Spinal cord (tissue), 10 donors: ENCODE measurements around the gene CPTP. TPM values are rescaled to one million over a fixed set of nuclear protein-coding genes. Genes with fewer than 3 reads are reported as not detected.

Experiments used
- DNase-seq, 6 donors: peaks; one replicate each; pipeline versions ENCODE4 v3.0.0 to v3.0.0-alpha.2; 2013 to 2015; ENCODE audit warnings: low spot score in 6 of 6, low read depth in 4 of 6
- H3K27ac ChIP-seq: one replicate; pipeline ENCODE4 v1.5.1; 2013; ENCODE audit warnings: low read depth, low read length, control low read depth
- H3K27me3 ChIP-seq: one replicate; pipeline ENCODE4 v1.6.1; 2013; ENCODE audit warnings: low read length; ENCODE audit not compliant: control insufficient read depth, insufficient read depth
- H3K36me3 ChIP-seq: one replicate; pipeline ENCODE4 v1.6.1; 2013; ENCODE audit warnings: low read length; ENCODE audit not compliant: control insufficient read depth, insufficient read depth
- H3K4me1 ChIP-seq: one replicate; pipeline ENCODE4 v1.6.1; 2013; ENCODE audit warnings: low read length; ENCODE audit not compliant: control insufficient read depth, insufficient read depth
- H3K4me3 ChIP-seq: one replicate; pipeline ENCODE4 v1.5.1; 2013; ENCODE audit warnings: low read depth, low read length, control low read depth
- H3K9me3 ChIP-seq: one replicate; pipeline ENCODE4 v1.6.1; 2013; ENCODE audit warnings: low read length; ENCODE audit not compliant: control insufficient read depth, insufficient read depth
- WGBS: methylation state at CpG from one replicate; pipeline ENCODE4 v1.1.5; 2013; ENCODE audit warnings: missing lambda C conversion rate; ENCODE audit not compliant: insufficient coverage; 5-methylcytosine and 5-hydroxymethylcytosine counted together
- polyA plus RNA-seq, 2 donors: library from polyadenylated mRNA; unstranded; fragments of 120-200 nt; gene quantifications; one replicate each; pipeline ENCODE4 v1.2.1, GENCODE V29; 2013; ENCODE audit not compliant: insufficient read length in 2 of 2
- total RNA-seq, 2 donors: library from RNA; depleted of rRNA in 1 of 2; stranded (reverse); fragments of 120-200 nt in 1 of 2; fragments of >200 nt in 1 of 2; gene quantifications; one replicate each; pipeline versions ENCODE4 v1.2.3 to v1.2.4, GENCODE V29; 2013 to 2014
- donor health status: healthy.

The CPTP gene
- total and polyA plus RNA-seq, 4 donors, result 9.6 to 32.0 (median 25.3) TPM

DNA sequence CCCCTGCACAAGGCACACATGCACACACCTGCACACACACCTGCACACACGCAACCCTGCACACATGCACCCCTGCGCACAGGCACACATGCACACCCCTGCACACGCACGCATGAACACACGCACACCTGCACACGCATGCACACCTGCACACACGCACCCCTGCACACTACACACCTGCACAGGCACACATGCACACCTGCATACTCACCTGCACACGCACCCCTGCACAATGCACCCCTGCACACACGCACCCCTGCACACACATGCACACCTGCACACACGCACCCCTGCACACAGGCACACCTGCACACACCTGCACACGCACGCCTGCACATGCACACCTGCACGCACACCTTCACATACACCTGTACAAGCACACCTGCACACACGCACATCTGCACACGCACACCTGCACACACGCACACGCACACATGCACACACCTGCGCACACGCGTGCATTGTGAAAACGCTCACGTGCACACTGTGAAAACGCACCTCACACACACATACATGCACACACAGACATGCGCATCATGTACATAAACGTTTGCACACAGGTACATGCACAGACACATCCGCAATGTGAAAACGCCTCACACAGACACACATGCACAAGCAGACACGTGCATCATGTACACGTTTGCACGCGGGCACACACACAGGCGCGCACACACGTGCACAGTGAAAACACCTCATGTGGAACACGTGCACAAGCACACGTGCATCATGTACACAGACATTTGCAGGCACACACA lies 16.4 kb downstream of the CPTP start:
- WGBS, result 93% methylated on average over 36 of the region's 36 CpGs
- Histone ChIP-seq H3K27me3 (no peaks in the 10 kb centered on the region), H3K9me3 (no peaks in the 10 kb centered on the region), H3K4me1 (peaks cover 9% of the 10 kb centered on the region), H3K27ac (no peak overlapping the region), H3K4me3 (no peak overlapping the region), H3K36me3 (peaks cover 100% of the 10 kb centered on the region)
- no peak for DNase-seq

GRCh38 chr1:1341549-1342021 lies 17.0 kb downstream of the CPTP start:
- no peak overlapping the region for H3K4me3 ChIP-seq
- WGBS, result 95% methylated on average over 17 of the region's 17 CpGs
- H3K9me3 ChIP-seq, result no peaks in the 10 kb centered on the region
- peaks cover 15% of the 10 kb centered on the region for H3K4me1 ChIP-seq
- no peak for DNase-seq
- no peak overlapping the region for H3K27ac ChIP-seq
- H3K36me3 ChIP-seq, result peaks cover 100% of the 10 kb centered on the region
- no peaks in the 10 kb centered on the region for H3K27me3 ChIP-seq

DNA sequence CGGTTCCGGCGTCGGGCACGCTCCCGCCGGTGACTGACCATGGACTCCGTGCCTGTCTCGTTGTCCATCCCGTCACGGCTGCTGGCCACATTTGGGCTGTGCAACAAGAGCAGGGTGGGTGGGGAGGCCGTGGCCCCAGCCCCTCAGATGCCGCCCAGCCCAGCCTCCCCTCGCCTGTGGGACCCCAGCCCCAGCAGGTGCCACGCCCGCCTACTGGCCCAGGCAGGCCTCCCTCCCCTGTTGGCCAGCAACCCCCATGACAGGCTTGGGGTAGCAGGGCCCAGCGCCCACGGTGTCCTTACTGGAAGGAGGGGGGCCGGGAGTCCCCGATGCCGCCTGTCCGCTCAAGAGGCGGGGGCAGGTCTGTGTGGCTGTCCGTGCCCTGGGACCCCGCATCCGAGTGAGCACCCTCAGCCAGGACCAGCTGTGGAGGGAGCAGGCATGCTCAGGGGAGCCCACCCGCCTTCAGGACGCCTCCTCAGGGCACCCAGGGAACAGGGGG lies 17.5 kb downstream of the CPTP start:
- H3K9me3 ChIP-seq, result no peaks in the 10 kb centered on the region
- H3K4me1 ChIP-seq, result peaks cover 21% of the 10 kb centered on the region
- no peaks in the 10 kb centered on the region for H3K27me3 ChIP-seq
- H3K27ac ChIP-seq, result no peak overlapping the region
- no peak overlapping the region for H3K4me3 ChIP-seq
- WGBS, result 96% methylated on average over 23 of the region's 28 CpGs
- DNase-seq, result no peak
- H3K36me3 ChIP-seq, result peaks cover 100% of the 10 kb centered on the region

- peaks cover 26% of the 10 kb centered on the region for H3K4me1 ChIP-seq
- no peaks in the 10 kb centered on the region for H3K27me3 ChIP-seq
- no peak for DNase-seq
- no peaks in the 10 kb centered on the region for H3K9me3 ChIP-seq
- no peak overlapping the region for H3K4me3 ChIP-seq
- no peak overlapping the region for H3K27ac ChIP-seq
- peaks cover 100% of the 10 kb centered on the region for H3K36me3 ChIP-seq
- 74% methylated on average over 12 of the region's 18 CpGs for WGBS
Measured at GRCh38 chr1:1342584-1343115, 18.0 kb downstream of the CPTP start.

- 91% methylated on average over 24 of the region's 24 CpGs for WGBS
- no peak overlapping the region for H3K4me3 ChIP-seq
- no peaks in the 10 kb centered on the region for H3K9me3 ChIP-seq
- no peaks in the 10 kb centered on the region for H3K27me3 ChIP-seq
- peaks cover 34% of the 10 kb centered on the region for H3K4me1 ChIP-seq
- no peak overlapping the region for H3K27ac ChIP-seq
- no peak for DNase-seq
- H3K36me3 ChIP-seq, result peaks cover 90% of the 10 kb centered on the region
Measured at GRCh38 chr1:1343811-1344421, 19.3 kb downstream of the CPTP start.

DNA sequence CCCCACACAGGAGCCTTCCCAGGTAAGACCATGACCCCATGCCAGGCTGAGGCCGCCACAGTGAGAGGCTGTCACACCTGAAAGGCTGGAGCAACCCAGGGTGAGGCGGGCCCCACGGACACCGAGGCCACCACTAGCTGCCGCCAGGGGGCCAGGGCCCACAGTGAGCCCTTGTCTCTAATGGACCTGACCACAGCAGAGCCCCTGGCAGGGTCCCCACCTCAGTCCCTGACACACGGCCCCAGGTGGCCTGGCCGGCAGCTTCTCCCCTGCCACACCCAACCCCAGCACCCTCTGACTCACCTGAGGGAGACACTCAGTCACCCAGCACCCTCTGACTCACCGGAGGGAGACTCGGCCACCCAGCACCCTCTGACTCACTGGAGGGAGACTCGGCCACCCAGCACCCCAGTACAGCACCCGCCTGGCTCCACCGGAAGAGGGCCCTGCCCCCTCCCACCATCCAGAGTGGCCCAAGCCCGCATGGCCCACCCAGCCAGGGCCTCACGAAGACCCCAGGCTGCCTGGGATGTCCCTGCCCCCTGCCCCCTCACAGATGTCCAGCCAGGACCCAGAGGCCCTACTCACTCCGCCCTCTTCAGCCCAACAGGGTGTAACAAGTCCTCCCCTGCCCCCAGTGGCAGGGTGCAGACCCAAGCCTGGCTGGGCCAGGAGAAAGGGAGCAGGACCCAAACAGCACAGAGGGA lies 20.2 kb downstream of the CPTP start:
- H3K27ac ChIP-seq, result no peak overlapping the region
- no peaks in the 10 kb centered on the region for H3K27me3 ChIP-seq
- no peaks in the 10 kb centered on the region for H3K9me3 ChIP-seq
- DNase-seq, result no peak
- peaks cover 34% of the 10 kb centered on the region for H3K4me1 ChIP-seq
- peaks cover 81% of the 10 kb centered on the region for H3K36me3 ChIP-seq
- WGBS, result 81% methylated on average over 15 of the region's 15 CpGs
- no peak overlapping the region for H3K4me3 ChIP-seq

DNA sequence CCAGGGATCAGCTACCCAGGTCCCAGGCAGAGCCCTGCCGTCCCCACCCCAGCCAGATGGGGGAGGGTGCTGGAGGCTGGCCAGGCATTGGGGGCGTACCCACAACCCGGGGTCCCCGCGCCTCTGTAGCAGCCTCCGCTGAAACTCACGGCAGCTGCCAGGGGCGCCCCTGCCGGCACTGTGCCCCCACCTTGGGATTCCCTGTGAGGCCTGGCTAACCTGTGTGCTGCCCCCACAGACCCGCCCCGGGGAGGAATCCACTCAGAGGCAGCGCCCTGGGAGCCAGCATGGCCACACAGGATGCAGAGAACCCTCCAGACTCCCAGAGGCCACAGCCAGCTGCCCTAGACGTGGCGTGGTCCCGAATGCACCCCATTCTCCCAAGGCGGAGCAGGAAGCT lies 20.8 kb downstream of the CPTP start:
- Histone ChIP-seq H3K27me3 (no peaks in the 10 kb centered on the region), H3K4me3 (no peak overlapping the region), H3K27ac (no peak overlapping the region), H3K4me1 (peaks cover 34% of the 10 kb centered on the region), H3K9me3 (no peaks in the 10 kb centered on the region), H3K36me3 (peaks cover 75% of the 10 kb centered on the region)
- 87% methylated on average over 16 of the region's 16 CpGs for WGBS
- DNase-seq, result no peak

DNA sequence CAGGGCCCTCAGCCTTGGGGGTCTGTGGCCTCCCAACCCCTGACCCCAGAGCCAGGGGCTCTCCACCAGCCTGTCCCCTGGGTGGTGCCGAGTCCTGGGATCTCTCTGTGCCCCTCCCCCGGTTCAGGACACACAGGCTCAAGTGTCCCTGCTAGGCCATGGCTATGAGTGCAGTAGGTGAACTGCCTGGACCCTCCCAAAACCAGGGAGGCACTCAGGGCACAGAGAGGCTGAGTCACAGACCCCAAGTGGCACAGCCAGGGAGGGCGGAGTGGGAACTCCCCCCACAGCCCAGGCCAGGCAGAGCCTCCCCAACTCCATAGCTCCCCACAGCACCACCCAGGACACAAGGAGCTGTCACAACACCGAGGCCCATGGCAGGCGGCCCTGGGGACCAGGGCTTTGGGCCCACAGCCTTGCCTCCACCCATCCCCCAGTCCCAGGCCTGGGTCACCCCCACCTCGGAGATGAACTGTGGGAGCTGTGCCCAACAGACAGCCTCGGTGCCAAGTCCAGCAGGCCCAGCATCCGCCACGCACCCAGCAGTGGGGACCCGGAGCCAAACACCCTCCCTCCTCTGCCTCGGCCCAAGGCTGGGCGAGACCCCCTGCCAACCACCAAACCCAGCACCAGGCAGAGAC lies 21.4 kb downstream of the CPTP start:
- Histone ChIP-seq H3K27me3 (no peaks in the 10 kb centered on the region), H3K9me3 (no peaks in the 10 kb centered on the region), H3K36me3 (peaks cover 69% of the 10 kb centered on the region), H3K4me1 (peaks cover 34% of the 10 kb centered on the region), H3K27ac (no peak overlapping the region), H3K4me3 (no peak overlapping the region)
- 63% methylated on average over 11 of the region's 12 CpGs for WGBS
- DNase-seq, result no peak

DNA sequence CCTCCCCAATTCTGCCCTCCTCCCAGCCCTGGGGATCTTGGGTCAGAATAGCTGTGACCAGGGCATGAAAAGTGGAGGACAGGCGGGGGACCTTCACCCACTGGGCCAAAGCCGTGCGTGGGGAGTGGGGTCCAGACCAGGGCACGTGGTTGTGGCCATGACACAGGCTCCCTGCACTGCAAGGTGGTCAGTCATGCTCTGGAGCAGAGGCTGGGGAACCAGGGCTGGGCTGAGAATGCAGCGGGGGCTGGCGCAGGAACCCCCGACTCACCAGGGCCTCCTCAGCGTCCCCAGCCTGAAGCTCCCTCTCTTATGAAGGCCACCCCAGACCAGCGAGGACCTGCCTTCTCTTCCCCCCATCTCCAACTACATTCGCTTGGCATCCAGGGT lies 21.9 kb downstream of the CPTP start:
- Histone ChIP-seq H3K27ac (no peak overlapping the region), H3K36me3 (peaks cover 64% of the 10 kb centered on the region), H3K4me1 (peaks cover 38% of the 10 kb centered on the region), H3K4me3 (no peak overlapping the region), H3K27me3 (no peaks in the 10 kb centered on the region), H3K9me3 (no peaks in the 10 kb centered on the region)
- WGBS, result 90% methylated on average over 10 of the region's 10 CpGs
- no peak for DNase-seq
